Mesothelial cell of epicardium (in vitro differentiated cells): ENCODE measurements around the gene INSL3. TPM values are rescaled to one million over a fixed set of nuclear protein-coding genes. Genes with fewer than 3 reads are reported as not detected.

ENCODE experiments used
- DNase-seq, 2 experiments: peaks; one replicate each; pipeline ENCODE4 v3.0.0; 2021; ENCODE audit warnings: low spot score in 2 of 2; ENCODE audit not compliant: unreplicated experiment in 2 of 2
- H3K27ac Mint-ChIP-seq: 2 replicates; pipeline ENCODE4 v1.8.0; 2021; ENCODE audit warnings: mixed read lengths
- H3K27me3 Mint-ChIP-seq: 2 replicates; pipeline ENCODE4 v1.8.0; 2021; ENCODE audit warnings: low read depth, mixed read lengths
- H3K36me3 Mint-ChIP-seq: 2 replicates; pipeline ENCODE4 v1.8.0; 2021; ENCODE audit warnings: mixed read lengths
- H3K4me1 Mint-ChIP-seq: 2 replicates; pipeline ENCODE4 v1.8.0; 2021; ENCODE audit warnings: mixed read lengths
- H3K4me3 Mint-ChIP-seq: 2 replicates; pipeline ENCODE4 v1.8.0; 2021; ENCODE audit warnings: mild to moderate bottlenecking, moderate library complexity, mixed read lengths
- H3K9me3 Mint-ChIP-seq: 2 replicates; pipeline ENCODE4 v1.8.0; 2021; ENCODE audit warnings: mixed read lengths
- total RNA-seq: library from RNA; stranded (reverse); gene quantifications from 3 replicates; pipeline ENCODE4 v1.2.1, GENCODE V29; 2021
- TF ChIP-seq, protein P1 (sequence below): fragments of 200-600 bp; sonication (generic); IDR thresholded peaks from one replicate; pipeline ENCODE4 v1.5.0; 2021; ENCODE audit warnings: antibody characterized with exemption; ENCODE audit not compliant: unreplicated experiment

INSL3 gene, protein sequence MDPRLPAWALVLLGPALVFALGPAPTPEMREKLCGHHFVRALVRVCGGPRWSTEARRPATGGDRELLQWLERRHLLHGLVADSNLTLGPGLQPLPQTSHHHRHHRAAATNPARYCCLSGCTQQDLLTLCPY
- total RNA-seq: 0.35 to 1.0 TPM (median 0.92 TPM) in 3 replicates

DNA sequence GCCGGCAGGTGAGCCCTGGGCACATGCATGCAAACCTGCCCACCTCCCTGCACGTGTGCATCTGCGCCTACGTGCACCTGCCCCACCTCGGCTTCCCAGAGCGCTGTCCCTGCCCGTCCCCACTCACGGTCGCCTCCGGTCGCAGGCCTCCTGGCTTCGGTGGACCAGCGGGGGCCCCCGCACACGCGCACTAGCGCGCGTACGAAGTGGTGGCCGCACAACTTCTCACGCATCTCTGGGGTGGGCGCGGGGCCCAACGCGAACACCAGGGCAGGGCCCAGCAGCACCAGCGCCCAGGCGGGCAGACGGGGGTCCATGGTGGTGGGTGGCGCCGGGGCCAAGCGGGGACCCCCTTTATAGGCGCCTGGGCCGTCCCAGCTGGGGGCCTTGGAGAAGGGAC is at the start of gene INSL3:
TSS of gene INSL3 (minus strand) at position 330 of the 400 bp plus-strand sequence. CDS start at position 317, 13 bp downstream.
- Mint-ChIP-seq H3K9me3 (no peaks in the 10 kb centered on the region), H3K36me3 (no peaks in the 10 kb centered on the region), H3K4me1 (no peaks in the 10 kb centered on the region), H3K4me3 (no peak within 1 kb of the TSS), H3K27me3 (peaks cover 9% of the 10 kb centered on the region), H3K27ac (no peak within 1 kb of the TSS)
- TF ChIP-seq, protein P1, sequence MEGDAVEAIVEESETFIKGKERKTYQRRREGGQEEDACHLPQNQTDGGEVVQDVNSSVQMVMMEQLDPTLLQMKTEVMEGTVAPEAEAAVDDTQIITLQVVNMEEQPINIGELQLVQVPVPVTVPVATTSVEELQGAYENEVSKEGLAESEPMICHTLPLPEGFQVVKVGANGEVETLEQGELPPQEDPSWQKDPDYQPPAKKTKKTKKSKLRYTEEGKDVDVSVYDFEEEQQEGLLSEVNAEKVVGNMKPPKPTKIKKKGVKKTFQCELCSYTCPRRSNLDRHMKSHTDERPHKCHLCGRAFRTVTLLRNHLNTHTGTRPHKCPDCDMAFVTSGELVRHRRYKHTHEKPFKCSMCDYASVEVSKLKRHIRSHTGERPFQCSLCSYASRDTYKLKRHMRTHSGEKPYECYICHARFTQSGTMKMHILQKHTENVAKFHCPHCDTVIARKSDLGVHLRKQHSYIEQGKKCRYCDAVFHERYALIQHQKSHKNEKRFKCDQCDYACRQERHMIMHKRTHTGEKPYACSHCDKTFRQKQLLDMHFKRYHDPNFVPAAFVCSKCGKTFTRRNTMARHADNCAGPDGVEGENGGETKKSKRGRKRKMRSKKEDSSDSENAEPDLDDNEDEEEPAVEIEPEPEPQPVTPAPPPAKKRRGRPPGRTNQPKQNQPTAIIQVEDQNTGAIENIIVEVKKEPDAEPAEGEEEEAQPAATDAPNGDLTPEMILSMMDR: no peak
- DNase-seq: no peak

DNA sequence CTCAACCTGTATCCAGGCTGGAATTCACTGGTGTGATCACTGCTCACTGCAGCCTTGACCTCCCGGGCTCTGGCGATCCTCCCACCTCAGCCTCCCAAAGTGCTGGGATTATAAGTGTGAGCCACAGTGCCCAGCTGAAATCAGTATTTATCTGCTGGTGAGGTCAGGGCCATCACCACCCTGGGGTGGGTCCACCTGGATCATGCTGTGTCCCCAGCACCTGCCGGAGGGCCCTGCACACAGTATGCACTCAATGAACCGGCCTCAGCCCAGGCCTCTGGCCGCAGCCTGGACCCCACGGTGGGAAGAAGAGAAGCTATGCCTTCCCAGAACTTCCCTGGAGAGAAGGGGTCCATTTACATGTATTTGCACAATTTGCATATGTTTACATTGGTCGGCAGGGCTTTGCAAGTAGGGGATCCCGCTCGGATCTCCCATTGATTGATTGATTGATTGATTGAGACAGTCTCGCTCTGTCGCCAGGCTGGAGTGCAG is 47.8 kb upstream of the INSL3 start:
- Mint-ChIP-seq H3K27ac (no peak overlapping the region), H3K4me3 (no peak overlapping the region), H3K27me3 (peaks cover 61% of the 10 kb centered on the region), H3K36me3 (peaks cover 4% of the 10 kb centered on the region), H3K4me1 (no peaks in the 10 kb centered on the region), H3K9me3 (no peaks in the 10 kb centered on the region)
- no peak for DNase-seq
- TF ChIP-seq, protein P1: no peak

DNA sequence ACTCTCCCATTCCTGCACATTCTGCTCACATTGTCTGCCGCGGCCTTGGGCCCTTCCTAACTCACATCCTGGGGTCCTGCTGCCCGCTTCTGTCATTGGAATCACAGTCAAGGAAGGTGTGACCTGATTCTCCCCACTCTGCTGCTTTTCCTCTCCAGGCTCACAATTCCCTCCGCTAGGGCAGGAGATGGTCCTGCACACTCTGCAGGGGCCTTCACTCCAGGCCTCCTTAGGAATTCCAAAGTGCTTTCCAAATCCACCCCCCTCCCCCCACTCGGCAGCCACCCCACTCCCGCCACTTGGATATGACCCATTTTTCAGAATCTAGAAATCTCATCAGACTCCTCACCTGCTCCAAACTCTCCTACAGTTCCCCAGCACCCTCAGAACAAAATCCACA is 47.4 kb upstream of the INSL3 start:
- Mint-ChIP-seq H3K4me3 (no peak overlapping the region), H3K27ac (no peak overlapping the region), H3K27me3 (peaks cover 57% of the 10 kb centered on the region), H3K4me1 (no peaks in the 10 kb centered on the region), H3K9me3 (no peaks in the 10 kb centered on the region), H3K36me3 (peaks cover 8% of the 10 kb centered on the region)
- DNase-seq: no peak
- TF ChIP-seq, protein P1: no peak

DNA sequence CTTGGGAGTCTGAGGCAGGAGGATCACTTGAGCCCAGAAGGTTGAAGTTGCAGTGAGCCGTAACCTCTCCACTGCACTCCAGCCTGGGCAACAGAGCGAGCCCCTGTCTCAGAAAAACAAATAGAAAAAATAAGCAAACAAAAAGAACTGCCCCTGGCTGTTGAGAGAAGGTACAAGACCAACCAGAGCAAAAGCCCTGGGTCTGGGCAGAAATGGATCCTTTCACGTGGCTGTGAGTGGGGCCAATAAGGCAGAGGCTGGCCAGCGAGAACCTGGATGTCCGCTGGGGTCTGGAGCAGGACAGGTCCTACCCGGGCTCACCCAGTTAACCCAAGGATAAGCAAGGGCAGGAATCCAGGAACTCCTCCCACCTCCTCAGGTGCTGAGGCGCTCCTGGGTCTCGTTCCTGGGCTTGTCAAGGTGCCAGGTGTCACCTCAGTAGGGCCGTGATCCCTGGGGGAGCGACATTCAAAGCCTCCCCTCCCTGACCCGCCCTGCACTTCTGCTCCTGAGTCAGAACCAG is 45.7 kb upstream of the INSL3 start:
- Mint-ChIP-seq H3K9me3 (no peaks in the 10 kb centered on the region), H3K27ac (no peak overlapping the region), H3K27me3 (peaks cover 44% of the 10 kb centered on the region), H3K4me3 (no peak overlapping the region), H3K4me1 (no peaks in the 10 kb centered on the region), H3K36me3 (peaks cover 11% of the 10 kb centered on the region)
- TF ChIP-seq, protein P1: no peak
- no peak for DNase-seq

DNA sequence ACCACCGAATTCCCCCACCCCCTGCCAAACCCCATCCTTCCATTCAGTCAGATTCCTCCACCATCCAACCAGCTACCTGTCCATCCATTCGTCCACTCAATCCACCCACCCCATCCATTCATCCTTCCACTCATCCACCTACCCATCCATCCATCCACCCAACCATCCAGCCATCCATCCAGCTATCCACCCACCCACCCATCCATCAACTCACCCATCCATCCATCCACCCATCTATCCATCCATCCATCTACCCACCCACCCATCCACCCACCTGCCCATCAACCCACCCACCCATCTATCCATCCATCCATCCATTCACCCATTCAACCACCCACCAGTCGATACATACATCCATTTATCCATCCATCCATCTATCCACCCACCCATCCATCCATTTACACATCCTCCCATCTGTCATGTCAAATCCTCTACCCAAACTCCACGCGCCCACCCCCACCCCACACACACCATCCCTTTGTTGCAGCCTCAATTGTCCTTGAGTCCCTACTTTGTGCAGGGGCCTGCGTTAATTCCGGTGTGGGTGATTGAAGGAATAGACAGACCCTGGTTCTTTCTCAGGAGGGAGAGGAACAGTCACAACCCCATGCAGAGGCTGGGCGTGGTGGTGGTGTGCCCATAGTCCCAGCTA is 45.1 kb upstream of the INSL3 start:
- DNase-seq: no peak
- Mint-ChIP-seq H3K27ac (no peak overlapping the region), H3K9me3 (no peaks in the 10 kb centered on the region), H3K4me1 (peaks cover 3% of the 10 kb centered on the region), H3K36me3 (peaks cover 13% of the 10 kb centered on the region), H3K4me3 (no peak overlapping the region), H3K27me3 (peaks cover 39% of the 10 kb centered on the region)
- TF ChIP-seq, protein P1: no peak
